HG03520 (cell line): ENCODE measurements around the gene ZWILCH.
A peak's percentile ranks its signal among the peaks of the same experiment; 100 is the strongest.
"Not testable (repeated sequence)": the region's sequence is repeated elsewhere in the genome, so short reads cannot be mapped to it uniquely, and the experiment has no call there.

Experiments
- ATAC-seq: cut with Tn5 transposase; IDR thresholded peaks from one replicate; pipeline ENCODE4 v1.9.1; 2021; ENCODE audit warnings: mild to moderate bottlenecking, moderate library complexity; ENCODE audit not compliant: unreplicated experiment

Gene ZWILCH

GRCh38 chr15:66486887-66487286 lies 18.2 kb upstream of the ZWILCH start:
- ATAC-seq: no peak

GRCh38 chr15:66488525-66488924 lies 16.6 kb upstream of the ZWILCH start:
- no peak for ATAC-seq

- no peak for ATAC-seq
These were observed 15.8 kb upstream of the ZWILCH start for GRCh38 chr15:66489179-66489791.

- ATAC-seq: no peak
These were observed 13.3 kb upstream of the ZWILCH start for GRCh38 chr15:66491846-66492245.

GRCh38 chr15:66494262-66494661 lies 10.9 kb upstream of the ZWILCH start:
- no peak for ATAC-seq

GRCh38 chr15:66496951-66497501 lies 8.1 kb upstream of the ZWILCH start:
- ATAC-seq: peak; percentile 7

GRCh38 chr15:66497502-66498455 lies 7.3 kb upstream of the ZWILCH start, which contains the start of gene SNAPC5:
Gene SNAPC5, minus strand, starts transcription at chr15:66497762. Its CDS starts 31 bp downstream, at chr15:66497731.
- peak; percentile 80 for ATAC-seq

- no peak for ATAC-seq
These were observed 6.4 kb upstream of the ZWILCH start for GRCh38 chr15:66498501-66499386.

- ATAC-seq: not testable (repeated sequence)
These were observed 4.8 kb upstream of the ZWILCH start for GRCh38 chr15:66500346-66500745.

- ATAC-seq: no peak
These were observed 2.6 kb upstream of the ZWILCH start for GRCh38 chr15:66502491-66502890.

- not testable (repeated sequence) for ATAC-seq
These were observed 2.0 kb upstream of the ZWILCH start for GRCh38 chr15:66503041-66503648.

GRCh38 chr15:66503780-66504562 lies 1.2 kb upstream of the ZWILCH start:
- no peak for ATAC-seq

- no peak for ATAC-seq
These were observed 295 bp downstream of the ZWILCH start for GRCh38 chr15:66505430-66505811.

- ATAC-seq: no peak
These were observed 692 bp downstream of the ZWILCH start for GRCh38 chr15:66505818-66506217.

- no peak for ATAC-seq
These were observed 3.3 kb downstream of the ZWILCH start for GRCh38 chr15:66508293-66508883.

GRCh38 chr15:66514586-66514985 lies 9.5 kb downstream of the ZWILCH start:
- no peak for ATAC-seq

- ATAC-seq: no peak
These were observed 10.8 kb downstream of the ZWILCH start for GRCh38 chr15:66515901-66516322.

GRCh38 chr15:66523926-66524325 lies 18.8 kb downstream of the ZWILCH start:
- ATAC-seq: no peak

GRCh38 chr15:66524838-66525237 lies 19.7 kb downstream of the ZWILCH start:
- ATAC-seq: no peak
